DMS 273 (cell line): ENCODE results near the gene ZFX.

Experiments
- DNase-seq: peaks from one replicate; lab custom pipeline; 2025; ENCODE audit not compliant: unreplicated experiment; lab: John Stamatoyannopoulos, UW

ZFX gene

DNA sequence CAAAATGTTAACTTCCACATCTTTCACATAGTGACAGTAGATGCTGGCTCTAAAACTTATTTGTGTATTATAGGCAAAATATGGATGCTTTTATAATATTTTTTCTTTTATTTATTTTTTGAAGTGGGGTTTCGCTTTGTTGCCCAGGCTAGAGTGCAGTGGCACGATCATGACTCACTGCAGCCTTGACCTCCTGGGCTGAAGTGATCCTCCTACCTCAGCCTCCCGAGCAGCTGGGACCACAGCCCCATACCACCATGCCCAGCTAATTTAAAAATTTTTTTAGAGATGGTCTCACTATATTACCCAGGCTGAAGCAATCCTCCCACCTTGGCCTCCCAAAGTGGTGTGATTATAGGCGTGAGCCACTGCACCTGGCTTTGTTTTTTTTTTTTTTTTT lies 48.6 kb downstream of the ZFX start:
- no peak for DNase-seq

DNA sequence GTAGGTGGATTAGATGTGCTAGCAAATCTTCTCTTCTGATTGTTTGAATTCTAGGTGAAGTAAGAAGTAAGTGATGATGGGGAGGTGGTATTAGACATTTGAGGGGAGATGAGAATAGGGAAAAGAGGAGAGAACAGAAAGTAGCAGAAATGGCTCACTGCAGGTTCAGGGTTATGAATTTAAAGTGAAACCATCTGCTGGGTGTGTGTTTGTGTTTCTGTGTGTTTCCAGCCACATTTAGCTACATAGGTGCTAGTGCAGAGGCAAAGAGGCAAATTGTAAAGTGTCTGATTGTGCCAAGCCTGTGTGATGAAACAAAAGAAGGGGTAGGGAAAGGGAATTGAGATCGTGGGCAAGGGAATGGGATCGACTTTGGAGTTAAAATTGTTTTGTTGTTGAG lies 50.6 kb downstream of the ZFX start:
- DNase-seq = no peak

DNA sequence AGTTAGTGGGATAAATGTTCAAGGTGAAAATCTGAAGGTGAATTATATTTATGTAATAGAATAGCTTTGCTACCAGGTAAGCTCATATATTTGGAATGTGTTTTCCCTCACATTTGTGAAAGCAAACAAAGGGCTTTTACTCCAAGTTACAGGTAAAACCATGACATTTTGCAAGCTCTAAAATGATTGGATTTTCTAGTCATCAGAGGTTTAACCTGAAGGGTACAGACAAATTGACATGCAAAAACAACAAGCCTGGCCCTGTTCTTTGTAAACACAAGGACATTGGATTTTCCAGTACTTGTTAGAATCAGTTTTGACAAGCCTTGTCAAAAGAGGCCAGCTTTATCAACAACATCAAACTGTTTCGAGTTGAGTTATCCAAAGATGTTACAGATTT lies 51.7 kb downstream of the ZFX start:
- no peak for DNase-seq

DNA sequence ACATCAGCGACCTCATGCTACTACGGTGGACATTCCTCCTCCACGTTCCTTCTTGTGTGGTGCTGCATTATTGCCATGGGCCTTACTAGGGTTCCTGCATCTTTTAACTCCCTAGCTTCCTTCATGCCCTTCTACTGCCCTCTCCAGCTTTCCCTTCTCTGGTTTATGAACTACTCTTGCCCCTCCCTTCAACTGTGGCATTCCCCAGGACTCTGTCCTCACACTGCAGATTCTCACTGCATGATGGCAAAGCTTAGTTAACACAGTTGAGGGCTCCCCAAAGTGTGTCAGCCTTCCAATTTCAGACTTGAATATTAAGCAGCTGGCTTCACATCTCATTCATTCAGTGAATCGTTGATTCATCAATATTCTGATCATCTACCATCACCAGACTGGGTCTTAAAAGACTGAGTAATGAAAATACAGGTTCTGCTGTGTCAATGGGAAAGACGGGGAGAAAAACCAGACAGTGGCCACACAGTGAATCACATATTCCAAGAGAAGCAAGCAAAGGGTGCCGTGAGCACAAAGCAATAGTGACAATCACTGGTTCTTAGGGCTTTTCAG lies 53.0 kb downstream of the ZFX start:
- DNase-seq = no peak

DNA sequence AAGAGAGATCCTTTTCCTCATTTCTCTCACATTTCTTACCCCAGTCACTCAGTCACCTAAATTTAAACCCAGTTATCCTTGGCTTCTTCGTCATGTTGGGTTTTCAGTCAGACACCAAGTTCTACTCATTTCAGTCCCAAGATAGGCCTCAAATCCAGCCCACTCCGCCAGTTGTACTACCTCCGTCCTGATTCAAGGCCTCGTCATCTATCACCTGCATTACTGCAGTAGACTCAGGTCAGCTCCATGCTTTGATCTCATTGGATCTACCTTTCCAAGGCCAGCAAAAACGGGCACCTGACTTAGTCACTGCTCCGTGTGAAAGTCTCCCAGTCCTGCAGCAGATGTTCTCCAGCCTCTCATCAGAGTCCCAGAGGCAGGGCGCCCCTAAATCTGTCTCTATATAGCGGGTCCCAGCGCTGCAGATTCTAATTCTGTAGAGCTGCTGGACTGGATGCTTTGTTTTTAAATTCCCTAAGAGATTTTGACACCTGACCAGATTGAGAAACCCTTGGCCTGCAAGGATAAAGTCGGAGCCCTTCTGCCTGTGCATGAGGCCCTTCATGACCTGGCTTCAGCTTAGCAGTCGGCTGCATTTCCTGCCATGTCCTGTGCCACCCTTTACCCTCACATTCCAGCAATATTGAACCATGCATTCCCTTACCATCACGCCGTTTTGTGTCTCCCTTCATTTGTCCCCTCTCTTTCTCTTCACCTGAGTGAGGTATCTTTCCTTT lies 53.7 kb downstream of the ZFX start:
- DNase-seq = no peak

DNA sequence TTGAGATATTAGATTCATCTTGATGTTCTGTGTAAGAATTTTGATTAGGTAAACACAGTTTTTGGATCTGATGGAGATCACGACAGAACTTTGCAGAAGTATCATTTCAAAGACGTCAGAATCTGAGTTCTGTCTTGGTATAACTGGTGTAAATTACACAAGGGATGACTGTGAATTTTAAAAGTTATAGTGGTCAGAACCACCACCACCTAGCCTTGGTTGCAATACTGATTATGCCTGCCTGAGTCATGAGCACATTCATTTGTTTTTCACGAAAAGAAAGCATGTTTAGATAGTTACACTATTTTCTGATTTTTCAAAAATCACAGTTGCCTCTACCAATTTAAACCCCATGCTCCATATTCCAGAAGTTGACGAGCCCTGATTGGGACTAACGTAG lies 54.8 kb downstream of the ZFX start:
- DNase-seq = no peak

DNA sequence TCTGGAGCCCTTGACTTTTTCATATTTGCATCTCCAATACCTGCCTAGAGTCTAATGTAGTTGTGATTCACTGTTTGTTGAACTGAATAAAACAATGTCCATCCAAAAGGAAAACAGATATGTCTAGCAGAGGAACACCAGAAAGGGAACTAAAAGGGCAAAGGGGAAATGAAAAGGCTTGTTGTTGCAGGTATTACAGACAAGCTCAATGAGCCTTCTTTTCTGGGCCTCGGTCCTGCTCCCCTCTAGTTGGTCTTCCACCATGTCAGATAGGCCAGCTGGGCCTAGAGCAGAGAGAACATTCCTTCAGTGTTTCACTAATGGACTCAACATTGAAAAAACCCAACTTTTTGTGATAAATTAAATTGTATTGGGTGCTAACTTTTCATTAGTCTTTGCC lies 55.4 kb downstream of the ZFX start:
- no peak for DNase-seq

DNA sequence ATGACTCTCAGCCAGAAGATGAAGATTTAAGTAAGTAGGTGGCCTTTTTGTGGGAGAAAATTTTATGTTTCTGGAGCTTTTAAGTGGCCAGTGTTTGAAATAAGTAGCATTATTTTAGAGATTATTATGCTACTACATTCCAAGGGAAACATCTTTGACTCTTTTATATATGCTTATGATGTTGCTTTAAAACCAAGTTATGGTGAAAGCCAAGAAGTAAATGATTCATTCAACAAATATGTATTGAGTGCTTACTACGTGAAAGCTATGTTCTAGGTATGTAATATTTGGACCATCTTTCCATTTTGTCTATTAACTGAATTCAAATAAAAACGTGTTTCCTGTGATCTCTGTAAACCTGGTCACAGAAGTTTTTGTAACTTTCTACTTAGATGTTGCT lies 58.3 kb downstream of the ZFX start:
- DNase-seq = no peak

GRCh38 chrX:24208496-24209240 lies 59.1 kb downstream of the ZFX start:
- no peak for DNase-seq

DNA sequence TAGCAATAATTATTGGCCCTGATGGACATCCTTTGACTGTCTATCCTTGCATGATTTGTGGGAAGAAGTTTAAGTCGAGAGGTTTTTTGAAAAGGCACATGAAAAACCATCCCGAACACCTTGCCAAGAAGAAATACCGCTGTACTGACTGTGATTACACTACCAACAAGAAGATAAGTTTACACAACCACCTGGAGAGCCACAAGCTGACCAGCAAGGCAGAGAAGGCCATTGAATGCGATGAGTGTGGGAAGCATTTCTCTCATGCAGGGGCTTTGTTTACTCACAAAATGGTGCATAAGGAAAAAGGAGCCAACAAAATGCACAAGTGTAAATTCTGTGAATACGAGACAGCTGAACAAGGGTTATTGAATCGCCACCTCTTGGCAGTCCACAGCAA lies 60.7 kb downstream of the ZFX start:
- DNase-seq = no peak

DNA sequence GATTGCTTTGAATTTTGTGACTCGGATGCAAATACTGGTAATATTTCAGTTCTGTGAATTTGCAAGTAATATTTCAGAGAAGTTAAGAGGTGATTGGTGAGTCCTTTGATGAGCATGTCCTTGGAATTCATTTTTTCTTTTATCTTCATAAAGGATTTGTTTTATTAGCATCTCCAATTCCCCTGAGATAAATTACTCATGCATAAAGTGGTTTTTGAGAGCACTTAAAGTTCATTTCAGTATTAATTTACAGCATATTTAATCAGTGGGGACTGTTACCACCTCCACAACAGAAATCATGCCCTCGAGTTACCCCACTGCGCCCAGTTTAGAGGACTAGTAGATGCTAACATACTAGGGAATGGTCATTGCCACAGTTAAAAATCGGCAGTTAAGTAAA lies 65.0 kb downstream of the ZFX start:
- no peak for DNase-seq

DNA sequence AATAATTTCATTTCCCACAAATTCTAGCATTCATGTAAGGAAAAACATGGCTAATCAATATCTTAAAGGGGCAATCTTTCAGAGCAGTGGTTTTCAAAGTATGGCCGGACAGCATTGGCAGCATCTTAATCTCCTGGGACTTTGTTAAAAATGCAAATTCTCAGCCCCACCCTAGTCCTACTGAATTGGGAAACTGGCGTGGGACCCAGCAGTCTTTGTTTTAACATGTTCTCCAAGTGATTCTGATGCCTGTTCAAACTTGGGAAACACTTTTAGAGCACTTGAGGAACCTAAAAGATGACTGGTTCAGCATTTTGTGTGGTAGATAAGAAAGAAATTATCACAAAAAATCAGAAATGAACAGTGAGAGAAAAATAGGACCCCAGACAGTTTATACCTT lies 65.7 kb downstream of the ZFX start:
- no peak for DNase-seq

DNA sequence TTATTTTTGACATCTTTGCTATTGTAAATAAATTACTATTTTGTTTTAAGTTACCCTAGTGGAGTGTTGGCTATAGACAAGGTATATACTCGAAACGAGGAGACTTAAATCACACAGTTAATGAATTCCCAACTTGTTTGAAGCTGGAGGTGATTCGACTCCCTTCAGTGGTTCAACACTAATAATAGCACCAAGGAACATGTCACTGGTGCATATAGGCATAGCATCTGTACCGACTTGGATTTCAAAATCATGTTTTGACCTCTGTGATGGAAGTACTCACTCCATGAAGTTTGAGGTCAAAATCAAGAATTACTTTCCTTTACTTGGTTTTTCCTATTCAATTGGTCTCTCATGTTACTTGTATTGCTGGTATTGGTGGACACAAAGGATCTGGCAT lies 66.5 kb downstream of the ZFX start:
- no peak for DNase-seq

DNA sequence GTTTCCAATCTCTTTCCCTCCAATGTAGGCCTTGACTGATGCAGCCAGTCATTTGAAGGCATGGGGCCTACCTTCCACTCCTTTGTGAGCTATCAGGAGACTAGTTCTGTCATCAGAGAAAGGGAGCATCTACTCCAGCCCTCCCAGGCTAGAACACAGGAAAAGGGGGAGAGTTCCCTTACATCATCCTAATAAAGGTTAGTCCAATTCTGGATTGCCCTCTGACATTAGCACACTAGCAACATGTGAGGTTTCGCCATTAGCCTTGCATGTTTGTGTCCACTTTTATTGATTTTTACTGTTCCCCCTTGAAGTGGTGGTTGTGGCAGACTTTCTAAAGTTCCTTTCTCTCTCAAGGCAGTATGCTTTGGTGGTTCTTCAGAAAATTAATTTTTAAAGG lies 67.3 kb downstream of the ZFX start:
- DNase-seq = no peak

DNA sequence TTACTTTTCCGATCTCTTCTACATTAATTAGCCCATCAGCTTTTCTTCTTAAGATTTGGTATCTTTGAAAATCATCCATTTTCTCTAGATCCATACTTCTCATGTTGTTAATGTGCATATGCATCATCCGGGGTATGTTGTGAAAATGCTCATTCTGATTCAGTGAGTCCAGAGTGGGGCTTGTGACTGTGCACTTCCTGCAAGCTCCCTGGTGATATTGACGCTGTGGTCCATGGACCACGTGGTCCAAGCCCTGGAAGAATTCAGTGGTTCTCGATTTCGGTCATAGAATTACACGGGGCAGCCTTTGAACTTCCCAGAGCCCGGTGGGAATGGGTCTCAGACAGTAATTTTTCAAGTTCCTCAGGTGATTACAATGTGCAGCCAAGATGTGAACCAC lies 69.8 kb downstream of the ZFX start:
- DNase-seq = no peak

- DNase-seq = no peak
Observed at GRCh38 chrX:24221872-24222271, 72.3 kb downstream of the ZFX start.

- DNase-seq = no peak
Observed at GRCh38 chrX:24225265-24225664, 75.7 kb downstream of the ZFX start.

- DNase-seq = no peak
Observed at GRCh38 chrX:24226176-24226575, 76.6 kb downstream of the ZFX start.

GRCh38 chrX:24228596-24228995 lies 79.1 kb downstream of the ZFX start:
- DNase-seq = no peak

- no peak for DNase-seq
Observed at GRCh38 chrX:24229400-24229879, 79.9 kb downstream of the ZFX start.

GRCh38 chrX:24229976-24230375 lies 80.4 kb downstream of the ZFX start:
- no peak for DNase-seq

- DNase-seq = peak; percentile 32
Observed at GRCh38 chrX:24231131-24231540, 81.6 kb downstream of the ZFX start.
